Measurements from ENCODE around the gene LLGL1.

- TF ChIP-seq EZH2 (IDR thresholded peaks at IDR 0.05; ENCODE audit: borderline replicate concordance, low read depth, low read length, severe bottlenecking): no peak
- no peak for TF ChIP-seq CTCF (IDR thresholded peaks at IDR 0.05; ENCODE audit: extremely low read depth in 1 of 2, insufficient read depth in 1 of 2, low read depth in 1 of 2, low read length in 2 of 2)
- no peak for TF ChIP-seq POLR2AphosphoS5 (IDR thresholded peaks at IDR 0.05; ENCODE audit: insufficient read depth, low read depth, low read length)
- no peak for TF ChIP-seq POLR2A (IDR thresholded peaks at IDR 0.05; ENCODE audit: low read depth, low read length)
- TF ChIP-seq MAX (IDR thresholded peaks at IDR 0.05; ENCODE audit: insufficient read depth, insufficient read length): no peak
- TF ChIP-seq JUN (IDR thresholded peaks at IDR 0.05; ENCODE audit: borderline replicate concordance, insufficient read depth, insufficient read length, low read depth): no peak
- TF ChIP-seq MYC (IDR thresholded peaks at IDR 0.05; ENCODE audit: low read depth, low read length): no peak
- TF ChIP-seq FOS (IDR thresholded peaks at IDR 0.05; ENCODE audit: borderline replicate concordance, insufficient read depth, low read length): no peak
Observed at GRCh38 chr17:18250708-18251107, 25.3 kb downstream of the LLGL1 start.
